HG03139 (cell line): ENCODE measurements around the gene RAB36.

Experiments used
- ATAC-seq: cut with Tn5 transposase; IDR thresholded peaks from one replicate; pipeline ENCODE4 v1.9.1; 2021; ENCODE audit not compliant: unreplicated experiment

The RAB36 gene

DNA sequence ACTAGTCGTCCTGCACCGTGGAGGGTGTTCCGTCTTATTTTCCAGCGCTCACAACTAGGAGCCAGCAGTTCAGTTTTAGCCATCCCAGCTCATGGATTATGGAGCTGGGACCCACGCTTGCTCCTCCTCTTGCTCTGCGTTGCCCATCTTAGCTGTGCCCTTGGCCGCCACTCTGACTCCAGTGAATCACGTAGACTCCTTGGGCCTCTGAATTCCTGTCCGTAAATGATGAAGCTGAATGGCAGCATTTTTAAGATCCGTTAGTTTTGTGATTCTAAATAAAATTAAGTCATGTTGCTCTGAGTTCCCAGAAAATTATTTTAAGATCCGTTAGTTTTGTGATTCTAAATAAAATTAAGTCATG is 58.8 kb downstream of the RAB36 start:
- ATAC-seq: no peak

DNA sequence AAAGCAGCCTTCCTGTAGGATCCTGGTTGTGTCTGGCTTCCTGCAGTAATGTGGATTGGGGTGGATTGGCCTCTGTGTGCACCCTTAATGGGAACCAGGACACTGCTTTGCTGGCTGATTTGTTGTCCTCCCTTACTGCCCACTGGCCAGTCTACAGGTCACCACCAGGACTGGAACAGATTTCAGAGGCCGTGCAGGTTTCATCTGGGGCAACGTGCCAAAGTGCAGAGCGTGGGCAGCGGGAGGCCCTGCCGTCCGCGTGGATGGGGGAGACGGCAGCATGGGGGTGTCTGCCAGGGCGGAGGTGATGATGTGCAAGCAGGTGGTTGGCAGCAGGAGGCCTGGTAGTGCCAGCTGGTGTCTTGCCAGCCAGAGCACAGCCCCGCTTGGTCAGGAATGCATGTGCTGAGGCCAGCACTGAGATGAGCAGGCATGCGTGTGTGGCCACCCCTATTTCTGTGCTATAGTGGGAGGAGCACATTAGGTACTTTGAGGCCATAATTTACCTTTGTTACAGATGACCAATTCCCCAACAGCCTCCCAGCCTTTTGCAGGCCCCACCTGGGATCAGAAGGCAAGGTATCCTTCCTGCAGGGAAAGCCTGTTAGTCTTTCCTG is 59.4 kb downstream of the RAB36 start:
- no peak for ATAC-seq

DNA sequence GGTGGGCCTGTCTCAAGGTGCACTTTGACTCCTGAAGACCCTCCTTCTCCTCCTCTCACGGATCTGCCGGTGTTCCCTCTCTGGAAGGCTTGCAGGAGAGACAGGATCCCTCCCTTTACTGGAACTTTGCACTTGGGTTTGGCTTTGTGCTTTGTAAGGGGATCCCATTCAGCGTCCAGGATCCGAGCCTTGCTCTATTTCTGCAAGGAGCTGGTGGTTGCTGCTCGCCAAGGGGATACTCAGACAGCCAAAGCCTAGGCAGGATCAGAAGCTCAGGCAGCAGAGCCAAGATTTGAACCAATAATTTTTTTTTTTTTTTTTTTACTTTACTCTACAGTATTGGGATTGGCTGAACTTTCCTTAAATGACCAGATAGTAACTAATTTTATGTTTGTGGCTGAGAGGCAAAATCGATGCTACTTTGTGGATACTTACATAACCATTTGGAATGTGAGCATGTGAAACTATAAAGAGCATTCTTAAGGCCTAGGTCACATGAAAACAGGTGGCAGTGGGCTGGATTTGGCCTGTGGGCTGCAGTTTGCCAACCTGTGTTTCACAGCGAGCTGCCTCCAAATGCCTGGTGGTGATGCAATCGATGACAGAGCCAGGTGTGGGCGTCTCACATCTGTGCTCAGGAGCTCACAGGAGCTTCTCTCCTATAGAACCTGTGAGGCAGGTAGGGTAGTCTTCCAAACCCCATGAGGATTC is 60.2 kb downstream of the RAB36 start:
- ATAC-seq: no peak

DNA sequence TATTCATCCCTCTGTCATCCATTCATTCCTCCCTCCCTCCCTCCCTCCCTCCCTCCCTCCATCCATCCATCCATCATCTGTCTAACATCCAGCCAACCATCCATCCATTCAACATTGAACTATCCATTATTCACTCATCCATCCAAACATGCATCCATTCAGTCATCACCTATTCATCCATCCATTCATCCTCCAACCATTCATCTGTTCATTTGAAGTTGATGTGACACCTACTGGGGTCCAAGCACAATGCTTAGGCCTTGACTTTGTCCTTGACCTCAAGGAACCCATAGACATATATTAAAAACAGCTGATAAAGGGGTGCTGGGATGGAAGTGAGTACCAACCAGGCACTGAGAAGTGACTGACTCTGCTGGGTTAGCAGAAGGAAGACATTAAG is 61.6 kb downstream of the RAB36 start:
- ATAC-seq: no peak

DNA sequence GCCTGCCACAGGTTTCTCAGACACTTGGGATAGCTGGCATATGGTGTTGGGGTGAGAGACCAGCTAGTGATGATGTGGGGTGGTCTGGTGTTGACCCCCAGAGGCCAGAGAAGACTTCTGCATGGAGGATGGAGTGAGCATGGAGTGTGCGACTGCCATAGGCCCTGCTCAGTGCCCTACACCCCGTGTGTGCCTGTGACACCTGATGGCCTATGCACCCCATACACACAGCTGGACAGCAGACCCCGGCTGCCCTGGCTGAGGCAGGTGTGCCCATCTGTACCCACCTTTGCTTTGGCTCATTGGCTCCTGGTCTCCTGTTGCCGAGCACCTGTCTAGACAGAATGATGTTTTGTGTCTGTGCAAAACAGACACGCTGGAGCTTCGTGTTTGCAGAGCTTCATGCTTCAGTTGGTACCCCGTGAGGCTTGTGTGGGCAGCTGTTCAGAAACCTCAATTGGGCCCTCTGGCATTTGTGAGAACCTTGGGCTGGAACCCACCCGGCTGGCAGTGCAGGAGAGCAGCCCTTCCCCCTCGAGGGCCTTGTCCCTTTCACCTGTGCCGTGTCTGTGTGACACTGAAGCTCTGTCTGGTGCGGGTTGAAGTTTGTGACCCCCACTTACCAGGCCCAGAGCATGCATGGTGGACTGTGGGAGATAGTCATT is 62.6 kb downstream of the RAB36 start:
- ATAC-seq: no peak

DNA sequence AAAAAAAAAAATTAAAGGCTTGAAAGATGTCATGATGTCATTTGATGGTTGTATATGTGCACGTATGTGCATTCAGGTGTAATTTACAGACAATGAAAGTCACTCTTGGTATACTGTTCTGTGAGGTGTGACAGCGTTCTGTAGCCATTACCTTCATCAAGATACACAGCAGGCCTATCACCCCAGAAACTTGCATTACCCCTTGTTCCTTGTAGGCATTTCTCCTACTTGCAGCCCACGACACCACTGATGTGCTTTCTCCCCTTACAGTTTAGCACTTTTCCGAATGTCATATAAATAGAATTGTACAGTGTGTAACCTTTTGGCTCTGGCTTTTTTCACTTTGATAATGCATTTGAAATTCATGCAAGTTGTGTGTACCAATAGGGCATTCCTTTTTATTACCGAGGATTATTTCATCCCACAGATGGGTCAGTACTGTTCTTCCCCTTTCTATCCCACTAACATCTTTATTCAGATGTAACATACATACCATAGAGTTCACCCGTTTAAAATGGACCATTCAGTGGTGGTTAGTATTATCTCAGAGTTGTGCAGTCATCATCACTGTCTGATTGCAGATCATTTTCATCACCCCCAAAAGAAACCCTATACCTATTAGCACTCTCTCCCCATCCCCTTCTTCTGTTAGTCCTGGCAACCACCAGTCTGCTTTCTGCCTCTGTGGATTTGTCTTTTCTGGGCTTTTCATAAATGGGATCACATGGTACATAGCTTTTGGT is 65.3 kb downstream of the RAB36 start:
- no peak for ATAC-seq

DNA sequence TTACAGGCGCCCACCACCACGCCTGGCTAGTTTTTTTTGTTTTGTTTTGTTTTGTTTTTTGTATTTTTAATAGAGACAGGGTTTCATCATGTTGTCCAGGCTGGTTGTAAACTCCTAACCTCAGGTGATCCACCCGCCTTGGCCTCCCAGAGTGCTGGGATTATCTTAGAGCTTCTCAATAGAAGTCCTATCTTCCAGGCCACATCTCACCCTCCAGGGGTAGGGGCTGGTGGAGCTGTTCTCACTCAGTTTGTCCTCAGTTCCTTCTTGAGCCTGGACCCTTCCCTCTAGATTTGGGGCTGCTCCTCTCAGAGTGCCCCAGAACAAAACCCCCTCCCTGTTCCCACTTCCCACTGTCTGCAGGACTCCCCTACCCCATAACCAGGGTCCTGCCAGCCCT is 66.3 kb downstream of the RAB36 start:
- no peak for ATAC-seq

DNA sequence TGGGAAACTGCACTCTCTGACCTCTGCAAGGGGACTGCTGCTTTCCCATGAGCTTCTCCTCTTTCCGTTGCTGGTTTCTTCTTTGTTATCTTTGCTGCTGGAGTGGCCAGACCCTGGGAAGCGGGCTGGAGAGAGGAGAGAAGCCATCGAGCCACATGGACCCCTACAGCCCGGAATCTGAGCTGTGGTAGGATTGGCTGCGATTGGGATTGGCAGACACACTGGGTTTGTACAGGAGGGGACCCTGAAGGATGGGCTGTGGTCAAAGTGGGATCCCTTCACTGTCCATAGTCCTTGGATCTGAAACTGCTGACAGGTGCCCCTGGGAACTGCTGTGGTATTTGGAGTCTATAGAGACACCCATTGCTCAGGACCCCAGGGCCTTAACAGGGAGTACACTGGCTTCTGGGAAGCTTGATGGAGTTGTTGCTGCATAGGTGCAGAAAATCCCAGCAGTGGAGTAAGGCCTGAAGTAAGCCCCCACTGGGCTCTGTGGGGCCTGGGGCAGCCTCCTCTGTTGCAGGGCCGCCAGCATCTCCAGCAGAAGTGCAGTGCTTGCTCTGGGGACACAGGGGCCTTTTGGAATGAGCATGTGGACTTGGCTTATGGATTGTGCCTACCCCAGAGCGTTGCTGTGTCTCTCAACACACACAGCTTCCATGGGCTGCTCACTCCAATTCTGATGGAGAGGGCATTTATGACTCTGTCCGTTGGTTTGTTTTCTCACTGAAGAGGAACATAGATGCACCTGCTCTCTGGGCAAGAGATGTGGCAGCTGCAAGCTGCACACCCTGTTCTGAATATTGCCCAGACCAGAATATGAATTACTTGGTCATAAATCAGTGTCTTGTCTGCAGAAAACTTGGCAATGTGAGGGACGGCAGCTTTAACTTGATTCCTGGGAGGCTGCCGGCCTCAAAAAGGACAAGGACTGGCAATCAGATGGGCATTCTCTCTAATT is 67.1 kb downstream of the RAB36 start:
- ATAC-seq: no peak

DNA sequence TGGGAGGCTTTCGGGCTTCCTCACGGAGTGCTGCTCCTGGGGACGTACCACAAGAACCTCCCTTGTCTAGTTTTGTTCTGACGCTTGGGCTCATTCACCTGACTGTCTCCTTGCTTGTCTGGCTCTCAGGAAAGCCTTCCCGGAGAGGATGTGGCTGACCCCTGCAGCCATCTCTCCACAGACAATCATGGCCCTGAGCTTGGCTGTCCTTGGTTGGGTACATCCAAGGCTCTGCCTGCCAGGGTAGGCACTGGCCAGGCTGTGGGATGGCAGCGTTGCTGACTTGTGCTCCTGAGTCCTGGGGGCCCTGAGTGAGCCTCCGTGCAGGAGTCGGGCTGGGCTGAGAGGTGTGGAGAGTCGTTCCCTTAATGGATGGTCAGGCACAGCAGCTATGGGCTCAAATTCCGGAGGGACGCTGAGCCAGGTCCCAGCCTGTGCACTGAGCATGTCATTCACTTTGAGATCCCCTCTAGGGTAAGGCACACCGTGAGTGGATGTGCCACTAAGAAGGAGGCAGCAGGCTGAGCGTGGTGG is 67.8 kb downstream of the RAB36 start:
- no peak for ATAC-seq

DNA sequence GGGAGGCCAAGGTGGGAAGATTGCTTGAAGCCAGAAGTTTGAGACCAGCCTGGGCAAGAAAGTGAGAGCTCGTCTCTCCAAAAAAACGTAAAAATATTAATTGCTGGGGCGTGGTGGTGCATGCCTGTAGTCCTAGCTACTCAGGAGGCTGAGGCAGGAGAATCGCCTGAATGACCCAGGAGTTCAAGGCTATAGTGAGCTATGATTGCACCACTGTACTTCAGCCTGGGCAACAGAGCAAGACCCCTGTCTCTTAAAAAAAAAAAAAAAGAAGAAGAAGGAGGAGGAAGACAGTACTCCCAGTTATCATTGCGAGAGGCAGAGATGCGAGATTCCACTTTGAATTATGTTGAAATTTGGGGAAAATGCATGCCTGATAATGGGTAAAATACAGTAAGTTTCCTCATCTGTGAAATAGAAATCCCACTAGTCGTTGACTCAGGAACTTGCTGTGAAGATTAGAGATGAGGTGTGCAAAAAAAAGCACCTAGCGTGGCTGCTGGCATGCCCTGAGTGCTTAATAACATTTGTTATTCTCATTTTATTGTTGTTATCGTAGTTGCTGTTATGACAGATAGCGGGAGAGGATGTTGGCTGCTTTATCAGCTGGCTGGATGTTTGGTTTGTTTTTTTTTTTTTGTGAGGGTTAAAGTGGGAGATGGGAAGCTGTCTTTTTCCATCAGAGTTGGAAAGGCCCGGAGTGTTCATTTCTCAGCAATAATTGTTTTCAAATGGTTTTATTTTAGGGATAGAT is 68.5 kb downstream of the RAB36 start:
- ATAC-seq: no peak
